Activated T-helper 1 cell treated with anti-CD3 and anti-CD28 coated beads, Interleukin-12 subunit alpha, Interleukin-12 subunit beta, Interleukin-2, Interleukin-4 antibody, amounts not matched to agents 30 ng/mL and 10 ng/mL and 1 ng/mL, durations not matched to agents 14 hours and 24 hours and 36 hours (primary cell): ENCODE measurements around the gene HBG1. TPM values are rescaled to one million over a fixed set of nuclear protein-coding genes. Genes with fewer than 3 reads are reported as not detected.

ENCODE experiments used
- DNase-seq: peaks from one replicate; pipeline ENCODE4 v3.0.0; 2021; ENCODE audit warnings: low spot score
- H3K27ac Mint-ChIP-seq: one replicate; pipeline ENCODE4 v1.8.0; 2021; ENCODE audit warnings: mild to moderate bottlenecking, mixed read lengths
- H3K27me3 Mint-ChIP-seq: one replicate; pipeline ENCODE4 v1.8.0; 2022; ENCODE audit warnings: mild to moderate bottlenecking, moderate library complexity, mixed read lengths; ENCODE audit not compliant: insufficient read depth
- H3K36me3 Mint-ChIP-seq: one replicate; pipeline ENCODE4 v1.8.0; 2021; ENCODE audit warnings: low read depth, mixed read lengths
- H3K4me1 Mint-ChIP-seq: one replicate; pipeline ENCODE4 v1.8.0; 2021; ENCODE audit warnings: low read depth, mixed read lengths
- H3K4me3 Mint-ChIP-seq: one replicate; pipeline ENCODE4 v1.8.0; 2021; ENCODE audit warnings: mild to moderate bottlenecking, moderate library complexity, mixed read lengths
- H3K9me3 Mint-ChIP-seq: one replicate; pipeline ENCODE4 v1.8.0; 2021; ENCODE audit warnings: mixed read lengths
- intact Hi-C: fragments of 100-400 bp; cut with micrococcal nuclease; formaldehyde crosslinking; loops from one replicate; pipeline ENCODE4 v1.15.1; 2024
- total RNA-seq: library from RNA; stranded (reverse); gene quantifications from 2 replicates; pipeline ENCODE4 v1.2.3, GENCODE V29; 2022

Gene HBG1
- total RNA-seq, 1 donor from 2014 or later: not detected

DNA sequence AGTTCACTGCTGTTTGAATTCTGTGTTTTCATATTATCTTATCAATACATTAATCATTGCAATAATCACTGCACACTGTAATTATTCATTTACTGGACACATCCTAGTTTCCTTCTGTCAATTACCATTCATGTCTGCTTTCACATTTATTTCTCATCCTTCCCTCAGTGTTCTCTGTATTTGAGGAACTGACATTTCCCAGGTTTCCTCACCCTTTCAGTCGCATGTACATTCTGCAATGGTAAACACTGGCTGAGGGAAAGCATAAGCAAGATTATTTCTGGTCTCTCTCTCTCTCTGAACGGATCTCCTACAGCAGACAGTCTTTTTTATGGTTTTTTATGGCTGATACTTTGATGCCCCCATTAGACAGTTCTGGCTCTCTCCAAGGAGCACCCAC lies 11.2 kb downstream of the HBG1 start:
- H3K27me3 Mint-ChIP-seq: no peaks in the 10 kb centered on the region
- no peaks in the 10 kb centered on the region for H3K9me3 Mint-ChIP-seq
- H3K36me3 Mint-ChIP-seq: no peaks in the 10 kb centered on the region
- intact Hi-C loops: no loop called here
- peaks cover 8% of the 10 kb centered on the region for H3K4me1 Mint-ChIP-seq
- no peak for DNase-seq
- H3K4me3 Mint-ChIP-seq: no peak overlapping the region
- no peak overlapping the region for H3K27ac Mint-ChIP-seq

DNA sequence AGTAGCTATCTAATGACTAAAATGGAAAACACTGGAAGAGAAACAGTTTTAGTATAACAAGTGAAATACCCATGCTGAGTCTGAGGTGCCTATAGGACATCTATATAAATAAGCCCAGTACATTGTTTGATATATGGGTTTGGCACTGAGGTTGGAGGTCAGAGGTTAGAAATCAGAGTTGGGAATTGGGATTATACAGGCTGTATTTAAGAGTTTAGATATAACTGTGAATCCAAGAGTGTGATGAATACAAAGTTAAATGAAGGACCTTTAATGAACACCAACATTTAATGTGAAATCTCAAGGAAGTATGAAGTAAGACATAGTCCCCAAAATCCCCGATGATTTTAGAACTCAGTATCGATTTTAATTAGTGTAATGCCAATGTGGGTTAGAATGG lies 12.2 kb downstream of the HBG1 start:
- H3K4me3 Mint-ChIP-seq: no peak overlapping the region

DNA sequence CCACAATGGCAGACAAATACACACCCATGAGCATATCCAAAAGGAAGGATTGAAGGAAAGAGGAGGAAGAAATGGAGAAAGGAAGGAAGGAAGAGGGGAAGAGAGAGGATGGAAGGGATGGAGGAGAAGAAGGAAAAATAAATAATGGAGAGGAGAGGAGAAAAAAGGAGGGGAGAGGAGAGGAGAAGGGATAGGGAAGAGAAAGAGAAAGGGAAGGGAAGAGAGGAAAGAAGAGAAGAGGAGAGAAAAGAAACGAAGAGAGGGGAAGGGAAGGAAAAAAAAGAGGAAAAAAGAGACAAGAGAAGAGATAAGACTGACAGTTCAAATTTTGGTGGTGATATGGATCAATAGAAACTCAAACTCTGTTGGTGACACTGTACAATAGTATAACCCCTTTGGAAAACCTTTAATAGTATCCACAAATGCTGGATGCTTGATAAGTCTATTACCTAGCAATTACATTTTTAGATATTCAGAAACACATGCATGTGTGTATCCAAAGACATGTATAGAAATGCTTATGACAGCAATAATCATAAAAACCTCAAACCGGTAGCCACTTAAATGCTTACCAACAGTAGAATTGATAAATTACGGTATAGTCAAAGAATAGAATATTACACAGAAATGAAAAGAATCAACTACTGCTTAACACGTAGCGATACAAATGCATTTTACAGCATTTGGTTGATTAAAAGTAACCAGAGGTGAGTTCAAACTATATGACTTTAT lies 14.1 kb downstream of the HBG1 start:
- no peak overlapping the region for H3K4me3 Mint-ChIP-seq
- no peak overlapping the region for H3K27ac Mint-ChIP-seq
- peaks cover 8% of the 10 kb centered on the region for H3K4me1 Mint-ChIP-seq
- intact Hi-C loops: no loop called here
- no peaks in the 10 kb centered on the region for H3K36me3 Mint-ChIP-seq
- no peaks in the 10 kb centered on the region for H3K9me3 Mint-ChIP-seq
- H3K27me3 Mint-ChIP-seq: no peaks in the 10 kb centered on the region
- no peak for DNase-seq

More for the DNA sequence above, 12.2 kb downstream of the HBG1 start:
- no peak for DNase-seq
- peaks cover 8% of the 10 kb centered on the region for H3K4me1 Mint-ChIP-seq
- H3K9me3 Mint-ChIP-seq: no peaks in the 10 kb centered on the region
- no peak overlapping the region for H3K27ac Mint-ChIP-seq
- intact Hi-C loops: no loop called here
- H3K36me3 Mint-ChIP-seq: no peaks in the 10 kb centered on the region
- H3K27me3 Mint-ChIP-seq: no peaks in the 10 kb centered on the region

DNA sequence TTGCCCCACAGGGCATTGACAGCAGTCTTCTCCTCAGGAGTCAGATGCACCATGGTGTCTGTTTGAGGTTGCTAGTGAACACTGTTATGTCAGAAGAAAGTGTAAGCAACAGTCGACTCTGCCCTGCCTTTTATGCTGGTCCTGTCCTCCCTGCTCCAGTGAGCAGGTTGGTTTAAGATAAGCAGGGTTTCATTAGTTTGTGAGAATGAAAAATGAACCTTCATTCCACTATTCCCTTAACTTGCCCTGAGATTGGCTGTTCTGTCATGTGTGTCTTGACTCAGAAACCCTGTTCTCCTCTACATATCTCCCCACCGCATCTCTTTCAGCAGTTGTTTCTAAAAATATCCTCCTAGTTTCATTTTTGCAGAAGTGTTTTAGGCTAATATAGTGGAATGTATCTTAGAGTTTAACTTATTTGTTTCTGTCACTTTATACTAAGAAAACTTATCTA lies 15.2 kb downstream of the HBG1 start, which contains the start of gene HBD:
TSS of gene HBD (minus strand) at position 103 of the 454 bp plus-strand sequence. CDS start at position 53, 50 bp downstream.
- no peaks in the 10 kb centered on the region for H3K36me3 Mint-ChIP-seq
- peaks cover 8% of the 10 kb centered on the region for H3K4me1 Mint-ChIP-seq
- intact Hi-C loops: no loop called here
- H3K9me3 Mint-ChIP-seq: no peaks in the 10 kb centered on the region
- no peak for DNase-seq
- no peak within 1 kb of the TSS for H3K4me3 Mint-ChIP-seq
- H3K27ac Mint-ChIP-seq: no peak within 1 kb of the TSS
- H3K27me3 Mint-ChIP-seq: no peaks in the 10 kb centered on the region

DNA sequence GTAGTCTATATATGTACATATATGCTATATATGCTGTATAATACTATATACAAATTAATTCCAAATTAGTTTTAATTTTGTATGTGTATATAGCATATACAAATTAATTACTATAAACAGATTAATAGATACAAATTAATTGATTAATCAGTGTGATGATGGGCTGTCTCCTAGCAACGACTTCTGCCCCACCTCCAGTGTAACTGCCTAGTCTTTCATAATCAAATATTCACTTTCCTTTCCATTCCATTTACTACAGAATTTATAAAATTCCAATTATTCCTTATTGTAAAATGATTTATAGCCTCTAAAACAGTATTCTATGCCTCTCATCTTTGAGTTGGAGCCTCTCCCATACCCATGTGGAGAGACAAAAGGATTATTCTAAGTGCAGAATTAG lies 16.4 kb downstream of the HBG1 start:
- Mint-ChIP-seq H3K4me3 (no peak overlapping the region), H3K27ac (no peak overlapping the region)
- no peak for DNase-seq

DNA sequence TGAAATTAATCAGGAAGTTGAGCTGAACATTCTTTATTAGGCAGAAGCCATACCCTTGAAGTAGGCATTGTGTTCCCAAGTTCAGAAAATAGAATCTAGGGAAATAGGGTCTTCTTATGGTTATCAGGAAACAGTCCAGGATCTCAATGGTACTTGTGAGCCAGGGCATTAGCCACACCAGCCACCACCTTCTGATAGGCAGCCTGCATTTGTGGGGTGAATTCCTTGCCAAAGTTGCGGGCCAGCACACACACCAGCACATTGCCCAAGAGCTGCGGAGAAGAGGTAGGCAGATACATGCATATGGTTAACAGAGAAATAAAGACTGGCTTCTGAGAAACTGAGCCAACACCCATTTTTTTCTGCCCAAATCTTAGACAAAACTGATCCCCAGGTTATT lies 16.8 kb downstream of the HBG1 start:
- Mint-ChIP-seq H3K4me3 (no peak overlapping the region), H3K27me3 (no peaks in the 10 kb centered on the region), H3K4me1 (peaks cover 8% of the 10 kb centered on the region), H3K9me3 (no peaks in the 10 kb centered on the region), H3K36me3 (no peaks in the 10 kb centered on the region), H3K27ac (no peak overlapping the region)
- intact Hi-C loops: no loop called here
- DNase-seq: no peak

More for the DNA sequence above, 16.4 kb downstream of the HBG1 start:
- intact Hi-C loops: no loop called here
- H3K4me1 Mint-ChIP-seq: peaks cover 8% of the 10 kb centered on the region
- H3K9me3 Mint-ChIP-seq: no peaks in the 10 kb centered on the region
- no peaks in the 10 kb centered on the region for H3K36me3 Mint-ChIP-seq
- H3K27me3 Mint-ChIP-seq: no peaks in the 10 kb centered on the region

DNA sequence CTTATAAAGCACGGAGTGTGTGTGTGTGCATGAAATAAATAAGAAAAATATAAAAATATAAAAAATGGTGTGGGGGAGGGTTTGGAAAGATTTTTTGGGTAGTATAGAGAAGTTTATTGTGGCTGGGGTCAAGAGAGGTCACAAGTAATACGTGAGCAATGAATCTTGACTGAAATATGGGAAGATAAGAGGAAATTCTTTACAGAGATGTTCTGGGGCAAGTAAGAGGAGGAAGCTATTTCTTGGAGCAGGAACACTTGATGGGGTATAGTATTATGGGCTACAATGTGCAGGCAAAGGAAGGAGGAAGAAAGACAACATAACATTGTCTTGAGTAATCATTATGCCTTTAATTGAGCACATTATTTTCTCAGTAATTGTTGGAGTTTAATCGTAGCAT lies 17.5 kb downstream of the HBG1 start:
- Mint-ChIP-seq H3K9me3 (no peaks in the 10 kb centered on the region), H3K4me1 (peaks cover 8% of the 10 kb centered on the region), H3K27me3 (no peaks in the 10 kb centered on the region), H3K4me3 (no peak overlapping the region), H3K36me3 (no peaks in the 10 kb centered on the region), H3K27ac (no peak overlapping the region)
- intact Hi-C loops: no loop called here
- no peak for DNase-seq

DNA sequence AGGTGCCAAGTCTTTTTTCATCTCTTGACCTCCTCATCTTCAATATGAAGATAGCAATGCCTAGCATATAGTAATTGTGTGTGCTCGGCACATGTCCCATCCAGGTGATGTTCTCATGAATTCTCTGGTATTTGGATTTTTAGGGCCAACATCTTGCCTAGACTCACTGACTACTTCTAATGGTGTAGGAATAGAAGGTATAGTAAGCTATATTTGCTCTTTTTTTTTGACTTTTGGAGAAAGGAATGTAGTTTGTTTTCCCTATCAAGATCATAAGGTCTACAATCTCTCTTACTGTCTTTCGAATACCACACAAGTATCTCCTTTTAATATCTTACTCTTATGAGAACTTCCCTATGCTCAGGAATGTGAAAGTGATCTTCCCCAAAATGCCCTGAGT lies 18.5 kb downstream of the HBG1 start:
- Mint-ChIP-seq H3K4me1 (peaks cover 8% of the 10 kb centered on the region), H3K27ac (no peak overlapping the region), H3K27me3 (no peaks in the 10 kb centered on the region), H3K36me3 (no peaks in the 10 kb centered on the region), H3K4me3 (no peak overlapping the region), H3K9me3 (no peaks in the 10 kb centered on the region)
- intact Hi-C loops: no loop called here
- DNase-seq: no peak

DNA sequence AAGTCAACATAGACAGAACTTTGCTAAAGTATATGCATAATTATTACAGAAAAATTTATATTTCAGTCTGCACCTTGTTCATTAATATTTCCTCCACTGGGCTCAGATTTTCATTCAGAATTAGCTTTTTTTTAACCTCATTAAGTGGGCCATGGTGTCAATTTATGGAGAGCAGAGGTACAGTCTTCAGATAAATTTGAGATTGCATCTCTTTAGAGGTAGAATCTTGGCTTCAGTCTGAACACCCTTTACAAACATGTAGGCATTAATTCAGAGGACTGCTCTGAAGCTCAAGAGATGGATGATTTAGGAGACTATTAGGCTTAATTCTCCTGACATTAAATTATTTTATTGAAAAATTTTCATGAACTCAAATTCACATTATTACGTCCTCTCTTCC lies 19.4 kb downstream of the HBG1 start:
- no peaks in the 10 kb centered on the region for H3K36me3 Mint-ChIP-seq
- H3K9me3 Mint-ChIP-seq: no peaks in the 10 kb centered on the region
- H3K4me1 Mint-ChIP-seq: peaks cover 8% of the 10 kb centered on the region
- H3K4me3 Mint-ChIP-seq: no peak overlapping the region
- intact Hi-C loops: no loop called here
- no peak overlapping the region for H3K27ac Mint-ChIP-seq
- no peaks in the 10 kb centered on the region for H3K27me3 Mint-ChIP-seq
- DNase-seq: no peak

DNA sequence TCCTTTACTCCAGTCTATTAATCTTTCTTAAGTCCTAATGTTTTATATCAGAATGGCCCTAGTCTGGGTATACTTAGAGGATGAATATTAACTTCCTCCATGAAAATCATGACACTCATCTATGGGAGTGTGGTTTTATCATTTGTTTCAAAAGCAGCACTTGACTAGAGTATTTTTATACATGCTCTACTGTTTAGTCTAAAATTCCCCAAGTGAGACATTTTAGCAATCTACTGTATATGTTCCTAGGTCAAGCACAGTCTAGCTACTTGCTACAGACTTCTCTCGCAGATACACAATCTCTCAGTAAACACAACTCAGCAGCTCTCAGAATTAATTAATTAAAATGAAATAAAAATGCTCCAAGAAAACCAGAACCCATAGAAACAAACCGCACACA lies 19.9 kb downstream of the HBG1 start:
- intact Hi-C loops: no loop called here
- Mint-ChIP-seq H3K4me1 (peaks cover 8% of the 10 kb centered on the region), H3K36me3 (no peaks in the 10 kb centered on the region), H3K9me3 (no peaks in the 10 kb centered on the region), H3K4me3 (no peak overlapping the region), H3K27ac (no peak overlapping the region), H3K27me3 (no peaks in the 10 kb centered on the region)
- no peak for DNase-seq

DNA sequence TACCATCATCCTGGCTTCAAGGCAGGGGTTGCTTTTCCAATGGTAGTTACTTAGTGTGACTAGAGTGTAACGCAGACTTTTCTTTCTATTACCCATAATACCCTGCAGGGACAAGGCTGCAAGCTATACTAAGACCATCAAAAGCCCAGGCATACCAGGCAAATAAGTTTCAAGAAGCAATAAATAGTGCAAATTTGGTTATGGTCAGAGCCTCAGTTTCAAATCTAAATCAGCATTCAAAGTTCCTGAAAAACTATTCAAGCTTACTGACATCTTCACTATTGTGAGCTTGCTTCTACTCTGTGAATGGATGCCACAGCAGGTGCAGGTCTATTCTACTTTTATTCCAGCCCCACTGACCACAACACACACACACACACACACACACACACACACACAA lies 20.3 kb downstream of the HBG1 start:
- intact Hi-C loops: no loop called here
- Mint-ChIP-seq H3K27ac (no peak overlapping the region), H3K4me1 (peaks cover 4% of the 10 kb centered on the region), H3K9me3 (no peaks in the 10 kb centered on the region), H3K36me3 (no peaks in the 10 kb centered on the region), H3K27me3 (peaks cover under 1% of the 10 kb centered on the region), H3K4me3 (no peak overlapping the region)
- no peak for DNase-seq

DNA sequence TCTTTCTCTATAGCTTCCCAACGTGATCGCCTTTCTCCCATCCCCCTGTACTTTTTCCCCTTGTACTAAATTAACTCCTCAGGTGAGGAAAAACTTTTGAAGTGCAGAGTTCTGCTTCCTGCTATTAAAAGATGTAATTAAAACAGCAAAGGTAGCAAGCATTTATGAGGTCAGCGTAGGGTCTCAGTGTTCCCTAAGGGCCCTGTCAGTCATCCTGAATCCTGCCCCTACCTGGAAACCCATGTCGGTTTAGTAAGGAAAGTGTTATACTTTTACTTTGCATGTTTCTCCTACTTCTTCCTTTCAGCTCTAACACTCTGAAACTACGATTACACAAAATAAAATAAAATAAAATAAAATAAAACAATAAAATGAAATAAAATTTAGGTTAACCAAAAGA lies 21.5 kb downstream of the HBG1 start:
- intact Hi-C loops: no loop called here
- Mint-ChIP-seq H3K36me3 (no peaks in the 10 kb centered on the region), H3K27ac (no peak overlapping the region), H3K4me1 (no peaks in the 10 kb centered on the region), H3K4me3 (no peak overlapping the region), H3K27me3 (peaks cover 1% of the 10 kb centered on the region), H3K9me3 (no peaks in the 10 kb centered on the region)
- no peak for DNase-seq

DNA sequence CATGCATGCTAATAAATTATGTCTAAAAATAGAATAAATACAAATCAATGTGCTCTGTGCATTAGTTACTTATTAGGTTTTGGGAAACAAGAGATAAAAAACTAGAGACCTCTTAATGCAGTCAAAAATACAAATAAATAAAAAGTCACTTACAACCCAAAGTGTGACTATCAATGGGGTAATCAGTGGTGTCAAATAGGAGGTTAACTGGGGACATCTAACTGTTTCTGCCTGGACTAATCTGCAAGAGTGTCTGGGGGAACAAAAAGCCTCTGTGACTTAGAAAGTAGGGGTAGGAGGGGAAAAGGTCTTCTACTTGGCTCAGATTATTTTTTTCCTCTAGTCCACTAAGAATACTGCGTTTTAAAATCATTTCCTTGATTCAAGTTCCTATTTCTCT lies 22.0 kb downstream of the HBG1 start:
- intact Hi-C loops: no loop called here
- Mint-ChIP-seq H3K4me1 (no peaks in the 10 kb centered on the region), H3K4me3 (no peak overlapping the region), H3K9me3 (no peaks in the 10 kb centered on the region), H3K27ac (no peak overlapping the region), H3K36me3 (no peaks in the 10 kb centered on the region), H3K27me3 (peaks cover 1% of the 10 kb centered on the region)
- DNase-seq: no peak
